Osteoblast (primary cell): Measurements from ENCODE around the gene PURB. TPM values are rescaled to one million over a fixed set of nuclear protein-coding genes. Genes with fewer than 3 reads are reported as not detected.

Experiments used
- DNase-seq: peaks from one replicate; pipeline ENCODE4 v3.0.0; 2011; ENCODE audit warnings: low spot score, mixed read lengths; ENCODE audit not compliant: insufficient read length; ENCODE audit errors: missing footprints
- H2AFZ ChIP-seq: 2 replicates; pipeline ENCODE4 v1.6.0; 2011; ENCODE audit warnings: mild to moderate bottlenecking, low read length
- H3K27ac ChIP-seq: 2 replicates; pipeline ENCODE4 v1.5.1; 2011; ENCODE audit warnings: mild to moderate bottlenecking, low read depth, low read length, moderate library complexity
- H3K27me3 ChIP-seq: 2 replicates; pipeline ENCODE4 v1.6.0; 2012; ENCODE audit warnings: mild to moderate bottlenecking, control low read depth, inconsistent platforms, low read length, moderate library complexity; ENCODE audit not compliant: insufficient read depth
- H3K36me3 ChIP-seq: 2 replicates; pipeline ENCODE4 v1.5.1; 2011; ENCODE audit warnings: mild to moderate bottlenecking, low read length, control low read depth, moderate library complexity; ENCODE audit not compliant: insufficient read depth
- H3K4me1 ChIP-seq: 2 replicates; pipeline ENCODE4 v1.5.1; 2011; ENCODE audit warnings: mild to moderate bottlenecking, low read length, control low read depth, moderate library complexity; ENCODE audit not compliant: insufficient read depth
- H3K4me2 ChIP-seq: 2 replicates; pipeline ENCODE4 v1.6.0; 2011; ENCODE audit warnings: mild to moderate bottlenecking, low read length; ENCODE audit not compliant: insufficient read depth
- H3K4me3 ChIP-seq: fragments of 200-600 bp; sonication (generic); 3 replicates; pipeline ENCODE4 v1.5.1; 2012; ENCODE audit warnings: mild to moderate bottlenecking, low read length, inconsistent platforms; ENCODE audit not compliant: insufficient read depth
- H3K79me2 ChIP-seq: 2 replicates; pipeline ENCODE4 v1.6.0; 2012; ENCODE audit warnings: mild to moderate bottlenecking, low read length, control low read depth, inconsistent platforms; ENCODE audit not compliant: insufficient read depth
- H3K9me3 ChIP-seq: 2 replicates; pipeline ENCODE4 v1.5.1; 2011; ENCODE audit warnings: low read depth, low read length, control low read depth
- H4K20me1 ChIP-seq: 2 replicates; pipeline ENCODE4 v1.6.0; 2012; ENCODE audit warnings: mild to moderate bottlenecking, low read length, control low read depth; ENCODE audit not compliant: insufficient read depth
- CTCF ChIP-seq: IDR thresholded peaks from 2 replicates; pipeline ENCODE4 v1.5.1; 2011; ENCODE audit warnings: mild to moderate bottlenecking, low read depth, low read length, moderate library complexity; ENCODE audit errors: extremely low read depth
- total RNA-seq: library from RNA; depleted of rRNA; stranded (reverse); fragments of >200 nt; gene quantifications from 2 replicates; pipeline ENCODE4 v1.2.3, GENCODE V29; 2012

PURB gene
- total RNA-seq, 1 donor, result 22.8 TPM

GRCh38 chr7:44898039-44898438, 12.7 kb upstream of the PURB start:
- no peak overlapping the region for H2AFZ ChIP-seq
- no peak overlapping the region for H3K4me3 ChIP-seq
- DNase-seq, result no peak
- no peaks in the 10 kb centered on the region for H4K20me1 ChIP-seq
- H3K9me3 ChIP-seq, result no peaks in the 10 kb centered on the region
- H3K4me2 ChIP-seq, result no peak overlapping the region
- no peaks in the 10 kb centered on the region for H3K4me1 ChIP-seq
- no peak for TF ChIP-seq CTCF
- peaks cover 17% of the 10 kb centered on the region for H3K79me2 ChIP-seq
- H3K36me3 ChIP-seq, result no peaks in the 10 kb centered on the region
- H3K27ac ChIP-seq, result no peak overlapping the region
- no peaks in the 10 kb centered on the region for H3K27me3 ChIP-seq

- peaks cover 17% of the 10 kb centered on the region for H3K79me2 ChIP-seq
- no peak overlapping the region for H3K4me3 ChIP-seq
- DNase-seq, result no peak
- no peak overlapping the region for H3K27ac ChIP-seq
- no peaks in the 10 kb centered on the region for H4K20me1 ChIP-seq
- no peak overlapping the region for H2AFZ ChIP-seq
- H3K27me3 ChIP-seq, result no peaks in the 10 kb centered on the region
- TF ChIP-seq CTCF, result no peak
- H3K9me3 ChIP-seq, result no peaks in the 10 kb centered on the region
- H3K4me2 ChIP-seq, result no peak overlapping the region
- no peaks in the 10 kb centered on the region for H3K36me3 ChIP-seq
- H3K4me1 ChIP-seq, result no peaks in the 10 kb centered on the region
Observed at GRCh38 chr7:44897309-44897708, 12.0 kb upstream of the PURB start.

DNA sequence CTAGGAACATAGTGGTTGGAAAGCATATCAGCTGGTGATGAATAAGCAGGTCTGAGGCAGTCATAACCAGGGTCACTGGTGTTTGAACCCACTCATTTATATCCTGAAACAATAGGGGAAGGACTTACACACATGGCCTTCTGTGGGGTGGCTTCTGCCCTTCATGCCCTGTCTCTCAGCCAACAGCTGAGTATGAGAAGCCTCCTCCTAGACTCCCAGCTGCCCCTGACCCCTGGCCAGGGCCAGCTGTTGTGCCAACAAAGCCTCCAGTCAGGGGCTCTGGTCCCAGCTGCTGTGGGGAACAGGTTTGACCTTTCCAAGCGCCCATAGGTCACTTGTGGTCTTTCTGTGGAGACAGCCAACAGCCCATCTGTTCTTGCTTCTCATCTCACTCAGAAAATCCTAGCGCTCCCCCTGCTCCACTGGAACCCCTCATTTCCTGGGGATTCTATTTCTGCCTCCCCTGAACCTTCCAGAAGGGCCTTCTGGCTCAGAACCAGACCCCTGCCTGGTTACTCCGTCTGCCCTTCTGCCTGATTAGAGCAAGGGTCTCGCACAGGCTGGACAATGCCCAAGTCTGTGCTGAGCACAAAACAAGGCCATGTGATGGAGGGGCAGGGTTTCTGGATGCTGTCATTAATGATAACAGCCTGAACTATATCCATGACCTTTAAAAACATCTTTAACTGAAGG, 9.7 kb upstream of the PURB start:
- no peak for TF ChIP-seq CTCF
- H3K27ac ChIP-seq, result no peak overlapping the region
- peaks cover 31% of the 10 kb centered on the region for H3K79me2 ChIP-seq

GRCh38 chr7:44893710-44894234, 8.4 kb upstream of the PURB start:
- TF ChIP-seq CTCF, result no peak
- Histone ChIP-seq H3K4me2 (no peak overlapping the region), H2AFZ (no peak overlapping the region), H3K36me3 (no peaks in the 10 kb centered on the region), H3K27ac (no peak overlapping the region), H4K20me1 (no peaks in the 10 kb centered on the region), H3K79me2 (peaks cover 38% of the 10 kb centered on the region), H3K9me3 (no peaks in the 10 kb centered on the region), H3K27me3 (no peaks in the 10 kb centered on the region), H3K4me3 (no peak overlapping the region), H3K4me1 (no peaks in the 10 kb centered on the region)
- DNase-seq, result no peak

More for the DNA sequence above, 9.7 kb upstream of the PURB start:
- Histone ChIP-seq H4K20me1 (no peaks in the 10 kb centered on the region), H3K27me3 (no peaks in the 10 kb centered on the region), H2AFZ (no peak overlapping the region), H3K36me3 (no peaks in the 10 kb centered on the region), H3K4me3 (no peak overlapping the region), H3K4me2 (no peak overlapping the region), H3K4me1 (no peaks in the 10 kb centered on the region), H3K9me3 (no peaks in the 10 kb centered on the region)
- no peak for DNase-seq
